ENCODE measurements around the gene CAND1.

DNA sequence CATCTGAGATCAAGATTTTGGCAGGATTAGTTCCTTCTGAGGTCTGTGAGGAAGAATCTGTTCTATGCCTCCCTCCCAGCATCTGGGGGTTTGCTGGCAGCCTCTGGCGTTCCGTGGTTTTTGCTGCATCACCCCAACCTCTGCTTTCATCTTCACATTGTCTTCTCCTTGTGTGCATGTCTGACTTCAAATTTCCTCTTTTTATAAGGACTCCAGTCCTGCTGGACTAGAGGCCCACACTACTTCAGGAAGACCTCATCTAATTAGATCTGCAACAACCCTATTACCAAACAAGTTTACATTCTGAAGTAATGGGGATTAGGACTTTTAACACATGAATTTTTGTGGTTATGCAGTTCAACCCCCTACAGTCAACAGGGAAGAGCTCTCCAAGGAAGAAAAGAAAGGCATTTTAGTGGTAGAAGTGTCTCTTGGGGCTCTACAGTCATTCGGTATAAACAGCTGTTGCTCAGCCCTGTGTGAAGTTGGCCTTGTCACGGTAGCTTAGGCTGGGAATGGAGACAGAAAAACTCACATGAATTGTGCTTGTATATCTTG, 89.7 kb downstream of the CAND1 start:
- TF ChIP-seq CTCF (IDR thresholded peaks at IDR 0.05; ENCODE audit: low read depth, low read length) (no peak), MAX (IDR thresholded peaks at IDR 0.05; ENCODE audit: low read depth, low read length) (no peak), POLR2A (IDR thresholded peaks at IDR 0.05; ENCODE audit: extremely low read depth, insufficient read length) (no peak), MYC (IDR thresholded peaks at IDR 0.05; ENCODE audit: low read depth, low read length) (no peak)
